ENCODE measurements around the gene TNIP1.
A peak's percentile ranks its signal among the peaks of the same experiment; 100 is the strongest.

TNIP1 gene

GRCh38 chr5:151086192-151086869 lies 5.5 kb upstream of the TNIP1 start:
- Histone ChIP-seq H3K4me1 (ENCODE audit: control insufficient read depth, insufficient read depth, low read length, poor library complexity, severe bottlenecking) (peaks cover 51% of the 10 kb centered on the region), H3K36me3 (ENCODE audit: control insufficient read depth, insufficient read depth, low read length) (no peaks in the 10 kb centered on the region), H3K27me3 (replicated peaks; ENCODE audit: control insufficient read depth, insufficient read depth, low read length, poor library complexity, severe bottlenecking) (no peaks in the 10 kb centered on the region), H3K27ac (ENCODE audit: insufficient read depth, low read length, poor library complexity, severe bottlenecking) (peak overlapping the region; percentile 89), H3K4me3 (ENCODE audit: insufficient read depth, low read depth, low read length, poor library complexity, severe bottlenecking) (peak overlapping the region; percentile 42), H3K9me3 (ENCODE audit: control insufficient read depth, low read length) (no peaks in the 10 kb centered on the region)
- DNase-seq, result no peak

GRCh38 chr5:151085517-151086041 lies 4.7 kb upstream of the TNIP1 start:
- peaks cover 53% of the 10 kb centered on the region for H3K4me1 ChIP-seq (ENCODE audit: control insufficient read depth, insufficient read depth, low read length, poor library complexity, severe bottlenecking)
- H3K27ac ChIP-seq (ENCODE audit: insufficient read depth, low read length, poor library complexity, severe bottlenecking), result peak overlapping the region; percentile 89
- no peaks in the 10 kb centered on the region for H3K27me3 ChIP-seq (replicated peaks; ENCODE audit: control insufficient read depth, insufficient read depth, low read length, poor library complexity, severe bottlenecking)
- no peaks in the 10 kb centered on the region for H3K9me3 ChIP-seq (ENCODE audit: control insufficient read depth, low read length)
- peak; percentile 57 to 69 (median 63) for DNase-seq
- peak overlapping the region; percentile 42 for H3K4me3 ChIP-seq (ENCODE audit: insufficient read depth, low read depth, low read length, poor library complexity, severe bottlenecking)
- no peaks in the 10 kb centered on the region for H3K36me3 ChIP-seq (ENCODE audit: control insufficient read depth, insufficient read depth, low read length)

GRCh38 chr5:151084363-151084762 lies 3.5 kb upstream of the TNIP1 start:
- peak overlapping the region; percentile 89 for H3K27ac ChIP-seq (ENCODE audit: insufficient read depth, low read length, poor library complexity, severe bottlenecking)
- H3K27me3 ChIP-seq (replicated peaks; ENCODE audit: control insufficient read depth, insufficient read depth, low read length, poor library complexity, severe bottlenecking), result no peaks in the 10 kb centered on the region
- no peaks in the 10 kb centered on the region for H3K36me3 ChIP-seq (ENCODE audit: control insufficient read depth, insufficient read depth, low read length)
- DNase-seq, result no peak
- no peak overlapping the region for H3K4me3 ChIP-seq (ENCODE audit: insufficient read depth, low read depth, low read length, poor library complexity, severe bottlenecking)
- H3K9me3 ChIP-seq (ENCODE audit: control insufficient read depth, low read length), result no peaks in the 10 kb centered on the region
- peaks cover 53% of the 10 kb centered on the region for H3K4me1 ChIP-seq (ENCODE audit: control insufficient read depth, insufficient read depth, low read length, poor library complexity, severe bottlenecking)

- peaks cover 63% of the 10 kb centered on the region for H3K4me1 ChIP-seq (ENCODE audit: control insufficient read depth, insufficient read depth, low read length, poor library complexity, severe bottlenecking)
These were observed 2.3 kb upstream of the TNIP1 start for GRCh38 chr5:151083081-151083676.

GRCh38 chr5:151082282-151082902 lies 1.6 kb upstream of the TNIP1 start:
- DNase-seq, result no peak
- H3K27ac ChIP-seq (ENCODE audit: insufficient read depth, low read length, poor library complexity, severe bottlenecking), result peak overlapping the region; percentile 99

More at GRCh38 chr5:151083081-151083676, 2.3 kb upstream of the TNIP1 start:
- no peak overlapping the region for H3K4me3 ChIP-seq (ENCODE audit: insufficient read depth, low read depth, low read length, poor library complexity, severe bottlenecking)
- peak overlapping the region; percentile 99 for H3K27ac ChIP-seq (ENCODE audit: insufficient read depth, low read length, poor library complexity, severe bottlenecking)
- H3K36me3 ChIP-seq (ENCODE audit: control insufficient read depth, insufficient read depth, low read length), result no peaks in the 10 kb centered on the region
- no peaks in the 10 kb centered on the region for H3K27me3 ChIP-seq (replicated peaks; ENCODE audit: control insufficient read depth, insufficient read depth, low read length, poor library complexity, severe bottlenecking)
- peak; percentile 65 to 76 (median 70) for DNase-seq
- H3K9me3 ChIP-seq (ENCODE audit: control insufficient read depth, low read length), result no peaks in the 10 kb centered on the region

GRCh38 chr5:151081431-151082281 lies 822 bp upstream of the TNIP1 start:
- no peak for DNase-seq
- Histone ChIP-seq H3K36me3 (ENCODE audit: control insufficient read depth, insufficient read depth, low read length) (peaks cover 5% of the 10 kb centered on the region), H3K4me3 (ENCODE audit: insufficient read depth, low read depth, low read length, poor library complexity, severe bottlenecking) (peak overlapping the region; percentile 93), H3K27me3 (replicated peaks; ENCODE audit: control insufficient read depth, insufficient read depth, low read length, poor library complexity, severe bottlenecking) (no peaks in the 10 kb centered on the region), H3K4me1 (ENCODE audit: control insufficient read depth, insufficient read depth, low read length, poor library complexity, severe bottlenecking) (peaks cover 67% of the 10 kb centered on the region), H3K27ac (ENCODE audit: insufficient read depth, low read length, poor library complexity, severe bottlenecking) (peak overlapping the region; percentile 99), H3K9me3 (ENCODE audit: control insufficient read depth, low read length) (no peaks in the 10 kb centered on the region)

More at GRCh38 chr5:151082282-151082902, 1.6 kb upstream of the TNIP1 start:
- Histone ChIP-seq H3K4me1 (ENCODE audit: control insufficient read depth, insufficient read depth, low read length, poor library complexity, severe bottlenecking) (peaks cover 67% of the 10 kb centered on the region), H3K27me3 (replicated peaks; ENCODE audit: control insufficient read depth, insufficient read depth, low read length, poor library complexity, severe bottlenecking) (no peaks in the 10 kb centered on the region), H3K4me3 (ENCODE audit: insufficient read depth, low read depth, low read length, poor library complexity, severe bottlenecking) (peak overlapping the region; percentile 93), H3K36me3 (ENCODE audit: control insufficient read depth, insufficient read depth, low read length) (no peaks in the 10 kb centered on the region), H3K9me3 (ENCODE audit: control insufficient read depth, low read length) (no peaks in the 10 kb centered on the region)

- Histone ChIP-seq H3K36me3 (ENCODE audit: control insufficient read depth, insufficient read depth, low read length) (peaks cover 20% of the 10 kb centered on the region), H3K4me1 (ENCODE audit: control insufficient read depth, insufficient read depth, low read length, poor library complexity, severe bottlenecking) (peaks cover 64% of the 10 kb centered on the region), H3K4me3 (ENCODE audit: insufficient read depth, low read depth, low read length, poor library complexity, severe bottlenecking) (peak overlapping the region; percentile 93), H3K9me3 (ENCODE audit: control insufficient read depth, low read length) (no peaks in the 10 kb centered on the region), H3K27me3 (replicated peaks; ENCODE audit: control insufficient read depth, insufficient read depth, low read length, poor library complexity, severe bottlenecking) (no peaks in the 10 kb centered on the region), H3K27ac (ENCODE audit: insufficient read depth, low read length, poor library complexity, severe bottlenecking) (peak overlapping the region; percentile 99)
- DNase-seq, result no peak
These were observed 809 bp downstream of the TNIP1 start for GRCh38 chr5:151079838-151080612.

GRCh38 chr5:151078490-151079262 lies 2.2 kb downstream of the TNIP1 start:
- peak overlapping the region; percentile 99 for H3K27ac ChIP-seq (ENCODE audit: insufficient read depth, low read length, poor library complexity, severe bottlenecking)
- peaks cover 60% of the 10 kb centered on the region for H3K4me1 ChIP-seq (ENCODE audit: control insufficient read depth, insufficient read depth, low read length, poor library complexity, severe bottlenecking)
- DNase-seq, result peak; percentile 64 to 79 (median 76)
- H3K36me3 ChIP-seq (ENCODE audit: control insufficient read depth, insufficient read depth, low read length), result peaks cover 21% of the 10 kb centered on the region
- no peaks in the 10 kb centered on the region for H3K9me3 ChIP-seq (ENCODE audit: control insufficient read depth, low read length)
- peak overlapping the region; percentile 37 for H3K4me3 ChIP-seq (ENCODE audit: insufficient read depth, low read depth, low read length, poor library complexity, severe bottlenecking)
- no peaks in the 10 kb centered on the region for H3K27me3 ChIP-seq (replicated peaks; ENCODE audit: control insufficient read depth, insufficient read depth, low read length, poor library complexity, severe bottlenecking)

Measured in effector memory CD4-positive, alpha-beta T cell (primary cell).